NB4 (cell line): ENCODE measurements around the gene HS3ST6.

Source experiments
- DNase-seq: peaks from one replicate; pipeline ENCODE4 v3.0.0; 2010; ENCODE audit warnings: low read depth
- H3K4me3 ChIP-seq: one replicate; pipeline ENCODE4 v1.5.1; 2011; ENCODE audit warnings: mild to moderate bottlenecking, low read depth, low read length, moderate library complexity
- CTCF ChIP-seq: IDR thresholded peaks from one replicate; pipeline ENCODE4 v1.5.1; 2012; ENCODE audit warnings: low read depth, low read length
- MAX ChIP-seq: IDR thresholded peaks from 2 replicates; pipeline ENCODE4 v1.6.1; 2011; ENCODE audit warnings: low read depth, low read length
- MYC ChIP-seq: IDR thresholded peaks from 2 replicates; pipeline ENCODE4 v1.6.1; 2011; ENCODE audit warnings: low read depth, low read length
- POLR2A ChIP-seq: IDR thresholded peaks from 2 replicates; pipeline ENCODE4 v1.6.1; 2011; ENCODE audit warnings: mild to moderate bottlenecking; ENCODE audit not compliant: insufficient read length; ENCODE audit errors: extremely low read depth

HS3ST6 gene

GRCh38 chr16:1919327-1919998 is 1.2 kb upstream of the HS3ST6 start:
- H3K4me3 ChIP-seq: no peak overlapping the region
- TF ChIP-seq MAX: no peak
- no peak for TF ChIP-seq MYC
- no peak for TF ChIP-seq POLR2A
- TF ChIP-seq CTCF: no peak
- no peak for DNase-seq

- no peak for DNase-seq
- TF ChIP-seq POLR2A: no peak
- no peak for TF ChIP-seq CTCF
- TF ChIP-seq MYC: no peak
- TF ChIP-seq MAX: no peak
- no peak overlapping the region for H3K4me3 ChIP-seq
Measured at GRCh38 chr16:1917665-1918350, 407 bp downstream of the HS3ST6 start.

GRCh38 chr16:1917056-1917664 is 1.1 kb downstream of the HS3ST6 start:
- TF ChIP-seq POLR2A (no peak), MYC (no peak)
- H3K4me3 ChIP-seq: no peak overlapping the region
- no peak for DNase-seq

GRCh38 chr16:1916640-1916990 is 1.6 kb downstream of the HS3ST6 start:
- TF ChIP-seq POLR2A (no peak), MYC (no peak), CTCF (no peak), MAX (no peak)
- DNase-seq: no peak
- H3K4me3 ChIP-seq: no peak overlapping the region

- TF ChIP-seq POLR2A: no peak
- TF ChIP-seq MAX: no peak
- no peak for TF ChIP-seq CTCF
- TF ChIP-seq MYC: no peak
- H3K4me3 ChIP-seq: no peak overlapping the region
- DNase-seq: no peak
Measured at GRCh38 chr16:1915732-1916639, 2.2 kb downstream of the HS3ST6 start.

- TF ChIP-seq MAX (no peak), POLR2A (no peak), MYC (no peak), CTCF (no peak)
- H3K4me3 ChIP-seq: no peak overlapping the region
- DNase-seq: no peak
Measured at GRCh38 chr16:1914988-1915387, 3.2 kb downstream of the HS3ST6 start.
